GM23338 (cell line): Measurements from ENCODE around the gene SLC41A3. TPM values are rescaled to one million over a fixed set of nuclear protein-coding genes. Genes with fewer than 3 reads are reported as not detected.

ENCODE experiments used
- ATAC-seq: fragments of 200-7000 bp; cut with Tn5 transposase; 3 replicates; pipeline ENCODE4 v1.9.1; 2020
- DNase-seq: peaks from one replicate; pipeline ENCODE4 v3.0.0-alpha.2; 2015; ENCODE audit warnings: low spot score
- H2AFZ ChIP-seq: fragments of 200-600 bp; sonication (generic); 2 replicates; pipeline ENCODE4 v1.8.0; 2016; ENCODE audit warnings: antibody characterized with exemption, mild to moderate bottlenecking, moderate library complexity
- H3F3A ChIP-seq: fragments of 200-600 bp; sonication (generic); replicated peaks from 2 replicates; pipeline ENCODE4 v1.8.0; 2017; ENCODE audit warnings: antibody characterized with exemption, mixed run types, low read depth
- H3K27ac ChIP-seq: fragments of 200-600 bp; sonication (generic); 2 replicates; pipeline ENCODE4 v1.6.1; 2016; ENCODE audit warnings: low read depth
- H3K27me3 ChIP-seq: fragments of 200-600 bp; sonication (generic); 2 replicates; pipeline ENCODE4 v1.8.0; 2016; ENCODE audit warnings: mild to moderate bottlenecking, mixed run types, moderate library complexity; ENCODE audit not compliant: insufficient read depth
- H3K36me3 ChIP-seq: fragments of 200-600 bp; sonication (generic); 2 replicates; pipeline ENCODE4 v1.8.0; 2016; ENCODE audit warnings: mild to moderate bottlenecking; ENCODE audit not compliant: insufficient read depth
- H3K4me1 ChIP-seq: fragments of 200-600 bp; sonication (generic); 2 replicates; pipeline ENCODE4 v1.8.0; 2016; ENCODE audit warnings: mild to moderate bottlenecking, moderate library complexity; ENCODE audit not compliant: insufficient read depth
- H3K4me2 ChIP-seq: fragments of 200-600 bp; sonication (generic); 2 replicates; pipeline ENCODE4 v1.7.1; 2017; ENCODE audit warnings: mixed run types
- H3K4me3 ChIP-seq: fragments of 200-600 bp; sonication (generic); 2 replicates; pipeline ENCODE4 v1.6.1; 2016; ENCODE audit warnings: mixed run types
- H3K79me2 ChIP-seq: fragments of 200-600 bp; sonication (generic); replicated peaks from 2 replicates; pipeline ENCODE4 v1.8.0; 2017; ENCODE audit warnings: mild to moderate bottlenecking; ENCODE audit not compliant: insufficient read depth
- H3K9me2 ChIP-seq: fragments of 200-600 bp; sonication (generic); 2 replicates; pipeline ENCODE4 v1.8.0; 2017; ENCODE audit not compliant: insufficient read depth
- H4K20me1 ChIP-seq: fragments of 200-600 bp; sonication (generic); replicated peaks from 2 replicates; pipeline ENCODE4 v1.8.0; 2017; ENCODE audit warnings: mild to moderate bottlenecking; ENCODE audit not compliant: insufficient read depth
- H3K27ac Mint-ChIP-seq: 2 replicates; pipeline ENCODE4 v1.8.0; 2020; ENCODE audit warnings: inconsistent platforms, mild to moderate bottlenecking, moderate library complexity, mixed read lengths
- H3K27me3 Mint-ChIP-seq: 3 replicates; pipeline ENCODE4 v1.8.0; 2022; ENCODE audit warnings: low read depth, mild to moderate bottlenecking, moderate library complexity, mixed read lengths, inconsistent platforms; ENCODE audit not compliant: insufficient read depth, poor library complexity
- H3K36me3 Mint-ChIP-seq: 3 replicates; pipeline ENCODE4 v1.8.0; 2021; ENCODE audit warnings: low read depth, mild to moderate bottlenecking, inconsistent platforms, moderate library complexity, mixed read lengths
- H3K4me1 Mint-ChIP-seq: 3 replicates; pipeline ENCODE4 v1.8.0; 2020; ENCODE audit warnings: mild to moderate bottlenecking, inconsistent platforms, mixed read lengths
- H3K4me3 Mint-ChIP-seq: 3 replicates; pipeline ENCODE4 v1.8.0; 2021; ENCODE audit warnings: moderate library complexity, mild to moderate bottlenecking, inconsistent platforms, mixed read lengths
- H3K9me3 Mint-ChIP-seq: 3 replicates; pipeline ENCODE4 v1.8.0; 2020; ENCODE audit warnings: moderate library complexity, mild to moderate bottlenecking, inconsistent platforms, mixed read lengths
- CREB1 ChIP-seq: fragments of 250-450 bp; sonication (Bioruptor Pico); IDR thresholded peaks from 2 replicates; pipeline ENCODE4 v1.5.0; 2020; ENCODE audit warnings: low read depth, mild to moderate bottlenecking, moderate library complexity
- EZH2 ChIP-seq: fragments of 200-600 bp; sonication (generic); IDR thresholded peaks from one replicate; pipeline ENCODE4 v1.8.0; 2017; ENCODE audit warnings: antibody characterized with exemption, mild to moderate bottlenecking, low read depth; ENCODE audit not compliant: unreplicated experiment
- EZH2phosphoT487 ChIP-seq: fragments of 200-600 bp; sonication (generic); IDR thresholded peaks from one replicate; pipeline ENCODE4 v1.8.1; 2018; ENCODE audit warnings: antibody characterized with exemption; ENCODE audit not compliant: unreplicated experiment
- JUNB ChIP-seq: IDR thresholded peaks from one replicate; pipeline ENCODE4 v1.6.1; 2016; ENCODE audit warnings: antibody characterized with exemption; ENCODE audit not compliant: unreplicated experiment
- NANOG ChIP-seq: IDR thresholded peaks from 2 replicates; pipeline ENCODE4 v1.6.1; 2016; ENCODE audit warnings: antibody characterized with exemption, borderline replicate concordance
- POLR2AphosphoS5 ChIP-seq: IDR thresholded peaks from 2 replicates; pipeline ENCODE4 v1.6.1; 2016; ENCODE audit warnings: antibody characterized with exemption, low read depth
- STAT1 ChIP-seq: IDR thresholded peaks from one replicate; pipeline ENCODE4 v1.6.1; 2016; ENCODE audit warnings: antibody characterized with exemption; ENCODE audit not compliant: unreplicated experiment
- ZNF114 ChIP-seq: fragments of 250-450 bp; sonication (Bioruptor Pico); IDR thresholded peaks from 2 replicates; pipeline ENCODE4 v1.5.0; 2020; ENCODE audit warnings: mild to moderate bottlenecking, moderate library complexity
- ZNF331 ChIP-seq: fragments of 250-450 bp; sonication (Bioruptor Pico); IDR thresholded peaks from 2 replicates; pipeline ENCODE4 v1.5.0; 2020; ENCODE audit warnings: low read depth, mild to moderate bottlenecking, moderate library complexity
- polyA plus RNA-seq: library from polyadenylated mRNA; unstranded; fragments of >200 nt; fragmentation: Nextera tagmentation; extraction: Ambion mirVana; gene quantifications from 2 replicates; pipeline ENCODE4 v1.2.1, GENCODE V29; 2016
- total RNA-seq: library from RNA; depleted of rRNA; stranded (reverse); fragments of >200 nt; shearing (Covaris generic); gene quantifications from 2 replicates; pipeline ENCODE4 v1.2.3, GENCODE V29; 2014
- TF ChIP-seq, protein P1 (sequence below): IDR thresholded peaks from one replicate; pipeline ENCODE4 v1.6.1; 2018; ENCODE audit warnings: antibody characterized with exemption; ENCODE audit not compliant: unreplicated experiment
- TF ChIP-seq, protein P2 (sequence below): fragments of 250-450 bp; sonication (Bioruptor Pico); IDR thresholded peaks from 2 replicates; pipeline ENCODE4 v1.5.0; 2020; ENCODE audit warnings: mild to moderate bottlenecking, moderate library complexity
- TF ChIP-seq, protein P3 (sequence below): IDR thresholded peaks from 2 replicates; pipeline ENCODE4 v1.6.1; 2016; ENCODE audit warnings: antibody characterized with exemption
- TF ChIP-seq, protein P4 (sequence below), 2 experiments: fragments of 200-600 bp in 1 of 2; sonication (generic) in 1 of 2; conservative IDR thresholded peaks; 2 replicates each; pipeline versions ENCODE4 v1.5.1 to v1.6.1; 2016 to 2017; ENCODE audit warnings: antibody characterized with exemption in 2 of 2, low read depth in 2 of 2, mild to moderate bottlenecking in 2 of 2, moderate library complexity in 1 of 2

SLC41A3 gene
- total and polyA plus RNA-seq, 2 experiments from 2014 or later = 12.1 to 29.8 TPM

DNA sequence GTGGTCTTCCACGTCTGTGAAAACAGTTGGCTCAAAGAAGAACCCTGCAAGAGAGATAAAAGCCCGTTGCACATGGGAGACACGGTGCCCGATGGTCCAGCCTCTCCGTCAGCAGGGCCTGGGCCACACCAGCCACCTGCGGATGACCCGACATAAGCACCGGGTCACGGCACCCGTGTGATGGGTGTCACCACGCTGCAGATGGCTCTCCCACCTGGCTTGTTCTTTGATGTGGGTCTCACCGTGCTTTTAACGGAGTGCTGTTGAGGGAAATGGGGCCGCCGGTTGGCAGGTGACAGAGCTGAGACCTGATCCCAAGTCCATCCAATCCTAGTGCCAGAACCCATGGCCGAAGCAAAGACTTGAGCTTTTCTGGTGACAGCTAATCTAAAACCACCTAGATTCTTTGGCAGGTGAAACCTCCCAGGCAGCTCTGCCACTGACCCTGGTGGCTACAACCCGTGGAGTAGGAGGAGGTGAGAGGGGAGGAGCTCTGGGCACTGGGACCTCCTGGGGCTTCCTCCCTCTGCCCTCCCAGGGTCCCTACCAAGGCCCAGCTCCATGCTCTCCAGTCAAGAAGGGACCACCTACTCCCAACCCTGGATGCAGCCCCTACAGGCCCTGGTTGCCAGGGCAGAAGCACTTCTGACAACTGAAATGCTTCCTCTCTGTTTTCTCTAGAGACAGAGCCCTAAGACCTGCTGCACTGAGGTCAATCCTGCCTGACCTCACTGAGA is 23.4 kb upstream of the SLC41A3 start:
- no peaks in the 10 kb centered on the region for H4K20me1 ChIP-seq
- no peak overlapping the region for H3K4me2 ChIP-seq
- Mint-ChIP-seq H3K4me1 (no peaks in the 10 kb centered on the region; the same call in 2 of the 3 replicates), H3K27ac (no peak overlapping the region), H3K4me3 (no peak overlapping the region), H3K36me3 (no peaks in the 10 kb centered on the region), H3K27me3 (peaks cover 2% of the 10 kb centered on the region), H3K9me3 (peaks cover 3% of the 10 kb centered on the region; the same call in 1 of the 3 replicates)
- H3F3A ChIP-seq = no peaks in the 10 kb centered on the region
- TF ChIP-seq POLR2AphosphoS5 = no peak
- no peak for TF ChIP-seq ZNF331
- no peak for TF ChIP-seq EZH2
- TF ChIP-seq JUNB = no peak
- no peak for TF ChIP-seq NANOG
- TF ChIP-seq, protein P1, sequence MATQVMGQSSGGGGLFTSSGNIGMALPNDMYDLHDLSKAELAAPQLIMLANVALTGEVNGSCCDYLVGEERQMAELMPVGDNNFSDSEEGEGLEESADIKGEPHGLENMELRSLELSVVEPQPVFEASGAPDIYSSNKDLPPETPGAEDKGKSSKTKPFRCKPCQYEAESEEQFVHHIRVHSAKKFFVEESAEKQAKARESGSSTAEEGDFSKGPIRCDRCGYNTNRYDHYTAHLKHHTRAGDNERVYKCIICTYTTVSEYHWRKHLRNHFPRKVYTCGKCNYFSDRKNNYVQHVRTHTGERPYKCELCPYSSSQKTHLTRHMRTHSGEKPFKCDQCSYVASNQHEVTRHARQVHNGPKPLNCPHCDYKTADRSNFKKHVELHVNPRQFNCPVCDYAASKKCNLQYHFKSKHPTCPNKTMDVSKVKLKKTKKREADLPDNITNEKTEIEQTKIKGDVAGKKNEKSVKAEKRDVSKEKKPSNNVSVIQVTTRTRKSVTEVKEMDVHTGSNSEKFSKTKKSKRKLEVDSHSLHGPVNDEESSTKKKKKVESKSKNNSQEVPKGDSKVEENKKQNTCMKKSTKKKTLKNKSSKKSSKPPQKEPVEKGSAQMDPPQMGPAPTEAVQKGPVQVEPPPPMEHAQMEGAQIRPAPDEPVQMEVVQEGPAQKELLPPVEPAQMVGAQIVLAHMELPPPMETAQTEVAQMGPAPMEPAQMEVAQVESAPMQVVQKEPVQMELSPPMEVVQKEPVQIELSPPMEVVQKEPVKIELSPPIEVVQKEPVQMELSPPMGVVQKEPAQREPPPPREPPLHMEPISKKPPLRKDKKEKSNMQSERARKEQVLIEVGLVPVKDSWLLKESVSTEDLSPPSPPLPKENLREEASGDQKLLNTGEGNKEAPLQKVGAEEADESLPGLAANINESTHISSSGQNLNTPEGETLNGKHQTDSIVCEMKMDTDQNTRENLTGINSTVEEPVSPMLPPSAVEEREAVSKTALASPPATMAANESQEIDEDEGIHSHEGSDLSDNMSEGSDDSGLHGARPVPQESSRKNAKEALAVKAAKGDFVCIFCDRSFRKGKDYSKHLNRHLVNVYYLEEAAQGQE = no peak
- TF ChIP-seq CREB1 (CRISPR knock-in tag) = no peak
- TF ChIP-seq EZH2phosphoT487 = no peak
- TF ChIP-seq, protein P2, sequence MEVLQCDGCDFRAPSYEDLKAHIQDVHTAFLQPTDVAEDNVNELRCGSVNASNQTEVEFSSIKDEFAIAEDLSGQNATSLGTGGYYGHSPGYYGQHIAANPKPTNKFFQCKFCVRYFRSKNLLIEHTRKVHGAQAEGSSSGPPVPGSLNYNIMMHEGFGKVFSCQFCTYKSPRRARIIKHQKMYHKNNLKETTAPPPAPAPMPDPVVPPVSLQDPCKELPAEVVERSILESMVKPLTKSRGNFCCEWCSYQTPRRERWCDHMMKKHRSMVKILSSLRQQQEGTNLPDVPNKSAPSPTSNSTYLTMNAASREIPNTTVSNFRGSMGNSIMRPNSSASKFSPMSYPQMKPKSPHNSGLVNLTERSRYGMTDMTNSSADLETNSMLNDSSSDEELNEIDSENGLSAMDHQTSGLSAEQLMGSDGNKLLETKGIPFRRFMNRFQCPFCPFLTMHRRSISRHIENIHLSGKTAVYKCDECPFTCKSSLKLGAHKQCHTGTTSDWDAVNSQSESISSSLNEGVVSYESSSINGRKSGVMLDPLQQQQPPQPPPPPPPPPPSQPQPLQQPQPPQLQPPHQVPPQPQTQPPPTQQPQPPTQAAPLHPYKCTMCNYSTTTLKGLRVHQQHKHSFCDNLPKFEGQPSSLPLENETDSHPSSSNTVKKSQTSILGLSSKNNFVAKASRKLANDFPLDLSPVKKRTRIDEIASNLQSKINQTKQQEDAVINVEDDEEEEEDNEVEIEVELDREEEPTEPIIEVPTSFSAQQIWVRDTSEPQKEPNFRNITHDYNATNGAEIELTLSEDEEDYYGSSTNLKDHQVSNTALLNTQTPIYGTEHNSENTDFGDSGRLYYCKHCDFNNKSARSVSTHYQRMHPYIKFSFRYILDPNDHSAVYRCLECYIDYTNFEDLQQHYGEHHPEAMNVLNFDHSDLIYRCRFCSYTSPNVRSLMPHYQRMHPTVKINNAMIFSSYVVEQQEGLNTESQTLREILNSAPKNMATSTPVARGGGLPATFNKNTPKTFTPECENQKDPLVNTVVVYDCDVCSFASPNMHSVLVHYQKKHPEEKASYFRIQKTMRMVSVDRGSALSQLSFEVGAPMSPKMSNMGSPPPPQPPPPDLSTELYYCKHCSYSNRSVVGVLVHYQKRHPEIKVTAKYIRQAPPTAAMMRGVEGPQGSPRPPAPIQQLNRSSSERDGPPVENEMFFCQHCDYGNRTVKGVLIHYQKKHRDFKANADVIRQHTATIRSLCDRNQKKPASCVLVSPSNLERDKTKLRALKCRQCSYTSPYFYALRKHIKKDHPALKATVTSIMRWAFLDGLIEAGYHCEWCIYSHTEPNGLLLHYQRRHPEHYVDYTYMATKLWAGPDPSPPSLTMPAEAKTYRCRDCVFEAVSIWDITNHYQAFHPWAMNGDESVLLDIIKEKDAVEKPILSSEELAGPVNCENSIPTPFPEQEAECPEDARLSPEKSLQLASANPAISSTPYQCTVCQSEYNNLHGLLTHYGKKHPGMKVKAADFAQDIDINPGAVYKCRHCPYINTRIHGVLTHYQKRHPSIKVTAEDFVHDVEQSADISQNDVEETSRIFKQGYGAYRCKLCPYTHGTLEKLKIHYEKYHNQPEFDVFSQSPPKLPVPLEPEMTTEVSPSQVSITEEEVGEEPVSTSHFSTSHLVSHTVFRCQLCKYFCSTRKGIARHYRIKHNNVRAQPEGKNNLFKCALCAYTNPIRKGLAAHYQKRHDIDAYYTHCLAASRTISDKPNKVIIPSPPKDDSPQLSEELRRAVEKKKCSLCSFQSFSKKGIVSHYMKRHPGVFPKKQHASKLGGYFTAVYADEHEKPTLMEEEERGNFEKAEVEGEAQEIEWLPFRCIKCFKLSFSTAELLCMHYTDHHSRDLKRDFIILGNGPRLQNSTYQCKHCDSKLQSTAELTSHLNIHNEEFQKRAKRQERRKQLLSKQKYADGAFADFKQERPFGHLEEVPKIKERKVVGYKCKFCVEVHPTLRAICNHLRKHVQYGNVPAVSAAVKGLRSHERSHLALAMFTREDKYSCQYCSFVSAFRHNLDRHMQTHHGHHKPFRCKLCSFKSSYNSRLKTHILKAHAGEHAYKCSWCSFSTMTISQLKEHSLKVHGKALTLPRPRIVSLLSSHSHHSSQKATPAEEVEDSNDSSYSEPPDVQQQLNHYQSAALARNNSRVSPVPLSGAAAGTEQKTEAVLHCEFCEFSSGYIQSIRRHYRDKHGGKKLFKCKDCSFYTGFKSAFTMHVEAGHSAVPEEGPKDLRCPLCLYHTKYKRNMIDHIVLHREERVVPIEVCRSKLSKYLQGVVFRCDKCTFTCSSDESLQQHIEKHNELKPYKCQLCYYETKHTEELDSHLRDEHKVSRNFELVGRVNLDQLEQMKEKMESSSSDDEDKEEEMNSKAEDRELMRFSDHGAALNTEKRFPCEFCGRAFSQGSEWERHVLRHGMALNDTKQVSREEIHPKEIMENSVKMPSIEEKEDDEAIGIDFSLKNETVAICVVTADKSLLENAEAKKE = no peak
- no peak for TF ChIP-seq ZNF114 (CRISPR knock-in tag)
- TF ChIP-seq, protein P3, sequence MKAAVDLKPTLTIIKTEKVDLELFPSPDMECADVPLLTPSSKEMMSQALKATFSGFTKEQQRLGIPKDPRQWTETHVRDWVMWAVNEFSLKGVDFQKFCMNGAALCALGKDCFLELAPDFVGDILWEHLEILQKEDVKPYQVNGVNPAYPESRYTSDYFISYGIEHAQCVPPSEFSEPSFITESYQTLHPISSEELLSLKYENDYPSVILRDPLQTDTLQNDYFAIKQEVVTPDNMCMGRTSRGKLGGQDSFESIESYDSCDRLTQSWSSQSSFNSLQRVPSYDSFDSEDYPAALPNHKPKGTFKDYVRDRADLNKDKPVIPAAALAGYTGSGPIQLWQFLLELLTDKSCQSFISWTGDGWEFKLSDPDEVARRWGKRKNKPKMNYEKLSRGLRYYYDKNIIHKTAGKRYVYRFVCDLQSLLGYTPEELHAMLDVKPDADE = no peak
- TF ChIP-seq, protein P4, sequence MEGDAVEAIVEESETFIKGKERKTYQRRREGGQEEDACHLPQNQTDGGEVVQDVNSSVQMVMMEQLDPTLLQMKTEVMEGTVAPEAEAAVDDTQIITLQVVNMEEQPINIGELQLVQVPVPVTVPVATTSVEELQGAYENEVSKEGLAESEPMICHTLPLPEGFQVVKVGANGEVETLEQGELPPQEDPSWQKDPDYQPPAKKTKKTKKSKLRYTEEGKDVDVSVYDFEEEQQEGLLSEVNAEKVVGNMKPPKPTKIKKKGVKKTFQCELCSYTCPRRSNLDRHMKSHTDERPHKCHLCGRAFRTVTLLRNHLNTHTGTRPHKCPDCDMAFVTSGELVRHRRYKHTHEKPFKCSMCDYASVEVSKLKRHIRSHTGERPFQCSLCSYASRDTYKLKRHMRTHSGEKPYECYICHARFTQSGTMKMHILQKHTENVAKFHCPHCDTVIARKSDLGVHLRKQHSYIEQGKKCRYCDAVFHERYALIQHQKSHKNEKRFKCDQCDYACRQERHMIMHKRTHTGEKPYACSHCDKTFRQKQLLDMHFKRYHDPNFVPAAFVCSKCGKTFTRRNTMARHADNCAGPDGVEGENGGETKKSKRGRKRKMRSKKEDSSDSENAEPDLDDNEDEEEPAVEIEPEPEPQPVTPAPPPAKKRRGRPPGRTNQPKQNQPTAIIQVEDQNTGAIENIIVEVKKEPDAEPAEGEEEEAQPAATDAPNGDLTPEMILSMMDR (conservative IDR thresholded peaks at IDR 0.05; ENCODE audit: low read depth in 2 of 2) = no peak
- no peak for TF ChIP-seq STAT1
- no peaks in the 10 kb centered on the region for H3K36me3 ChIP-seq
- no peak overlapping the region for H3K27ac ChIP-seq
- H2AFZ ChIP-seq = no peak overlapping the region
- H3K4me3 ChIP-seq = no peak overlapping the region
- ATAC-seq (no peak), DNase-seq (no peak)
- H3K9me2 ChIP-seq = no peaks in the 10 kb centered on the region
- H3K4me1 ChIP-seq = no peaks in the 10 kb centered on the region
- H3K27me3 ChIP-seq = no peaks in the 10 kb centered on the region
- H3K79me2 ChIP-seq = no peaks in the 10 kb centered on the region
